ENCODE results near the gene EIPR1.

Gene EIPR1

GRCh38 chr2:3332133-3332532 is 45.5 kb downstream of the EIPR1 start:
- no peak overlapping the region for H3K4me3 ChIP-seq (ENCODE audit: low read depth in 1 of 2, low read length in 2 of 2)
- H3K4me1 ChIP-seq (ENCODE audit: insufficient read depth, low read length) = no peaks in the 10 kb centered on the region
- no peaks in the 10 kb centered on the region for H3K9me3 ChIP-seq (ENCODE audit: low read length)
- H3K36me3 ChIP-seq (ENCODE audit: insufficient read depth, low read length) = peaks cover 5% of the 10 kb centered on the region
- no peak overlapping the region for H3K9ac ChIP-seq (ENCODE audit: low read length)
- H3K27ac ChIP-seq (ENCODE audit: low read depth, low read length) = no peak overlapping the region
- H3K27me3 ChIP-seq (ENCODE audit: control insufficient read depth in 1 of 2, insufficient read depth in 2 of 2, low read length in 2 of 2) = no peaks in the 10 kb centered on the region

- Histone ChIP-seq H3K4me3 (ENCODE audit: low read depth in 1 of 2, low read length in 2 of 2) (no peak overlapping the region), H3K9ac (ENCODE audit: low read length) (no peak overlapping the region), H3K27ac (ENCODE audit: low read depth, low read length) (no peak overlapping the region), H3K36me3 (ENCODE audit: insufficient read depth, low read length) (peaks cover 5% of the 10 kb centered on the region), H3K27me3 (ENCODE audit: control insufficient read depth in 1 of 2, insufficient read depth in 2 of 2, low read length in 2 of 2) (no peaks in the 10 kb centered on the region), H3K4me1 (ENCODE audit: insufficient read depth, low read length) (no peaks in the 10 kb centered on the region), H3K9me3 (ENCODE audit: low read length) (no peaks in the 10 kb centered on the region)
These were observed 48.1 kb downstream of the EIPR1 start for GRCh38 chr2:3329491-3329890.

GRCh38 chr2:3326871-3327270 is 50.7 kb downstream of the EIPR1 start:
- Histone ChIP-seq H3K9ac (ENCODE audit: low read length) (no peak overlapping the region), H3K27ac (ENCODE audit: low read depth, low read length) (no peak overlapping the region), H3K4me3 (ENCODE audit: low read depth in 1 of 2, low read length in 2 of 2) (no peak overlapping the region), H3K4me1 (ENCODE audit: insufficient read depth, low read length) (no peaks in the 10 kb centered on the region), H3K27me3 (ENCODE audit: control insufficient read depth in 1 of 2, insufficient read depth in 2 of 2, low read length in 2 of 2) (no peaks in the 10 kb centered on the region), H3K9me3 (ENCODE audit: low read length) (no peaks in the 10 kb centered on the region), H3K36me3 (ENCODE audit: insufficient read depth, low read length) (peaks cover 5% of the 10 kb centered on the region)

- Histone ChIP-seq H3K9me3 (ENCODE audit: low read length) (no peaks in the 10 kb centered on the region), H3K27ac (ENCODE audit: low read depth, low read length) (no peak overlapping the region), H3K36me3 (ENCODE audit: insufficient read depth, low read length) (peaks cover 5% of the 10 kb centered on the region), H3K9ac (ENCODE audit: low read length) (no peak overlapping the region), H3K27me3 (ENCODE audit: control insufficient read depth in 1 of 2, insufficient read depth in 2 of 2, low read length in 2 of 2) (no peaks in the 10 kb centered on the region), H3K4me3 (ENCODE audit: low read depth in 1 of 2, low read length in 2 of 2) (no peak overlapping the region), H3K4me1 (ENCODE audit: insufficient read depth, low read length) (no peaks in the 10 kb centered on the region)
These were observed 51.5 kb downstream of the EIPR1 start for GRCh38 chr2:3326182-3326537.

GRCh38 chr2:3325458-3326181 is 52.0 kb downstream of the EIPR1 start:
- H3K27me3 ChIP-seq (ENCODE audit: control insufficient read depth in 1 of 2, insufficient read depth in 2 of 2, low read length in 2 of 2) = no peaks in the 10 kb centered on the region
- H3K36me3 ChIP-seq (ENCODE audit: insufficient read depth, low read length) = peaks cover 4% of the 10 kb centered on the region
- no peaks in the 10 kb centered on the region for H3K9me3 ChIP-seq (ENCODE audit: low read length)
- H3K9ac ChIP-seq (ENCODE audit: low read length) = no peak overlapping the region
- H3K4me1 ChIP-seq (ENCODE audit: insufficient read depth, low read length) = no peaks in the 10 kb centered on the region
- no peak overlapping the region for H3K27ac ChIP-seq (ENCODE audit: low read depth, low read length)
- H3K4me3 ChIP-seq (ENCODE audit: low read depth in 1 of 2, low read length in 2 of 2) = no peak overlapping the region

GRCh38 chr2:3324404-3325281 is 53.0 kb downstream of the EIPR1 start:
- H3K9me3 ChIP-seq (ENCODE audit: low read length) = no peaks in the 10 kb centered on the region
- no peaks in the 10 kb centered on the region for H3K27me3 ChIP-seq (ENCODE audit: control insufficient read depth in 1 of 2, insufficient read depth in 2 of 2, low read length in 2 of 2)
- H3K4me3 ChIP-seq (ENCODE audit: low read depth in 1 of 2, low read length in 2 of 2) = no peak overlapping the region
- H3K9ac ChIP-seq (ENCODE audit: low read length) = no peak overlapping the region
- no peak overlapping the region for H3K27ac ChIP-seq (ENCODE audit: low read depth, low read length)
- no peaks in the 10 kb centered on the region for H3K36me3 ChIP-seq (ENCODE audit: insufficient read depth, low read length)
- no peaks in the 10 kb centered on the region for H3K4me1 ChIP-seq (ENCODE audit: insufficient read depth, low read length)

GRCh38 chr2:3324036-3324386 is 53.6 kb downstream of the EIPR1 start:
- Histone ChIP-seq H3K27me3 (ENCODE audit: control insufficient read depth in 1 of 2, insufficient read depth in 2 of 2, low read length in 2 of 2) (no peaks in the 10 kb centered on the region), H3K9ac (ENCODE audit: low read length) (no peak overlapping the region), H3K27ac (ENCODE audit: low read depth, low read length) (no peak overlapping the region), H3K36me3 (ENCODE audit: insufficient read depth, low read length) (no peaks in the 10 kb centered on the region), H3K4me1 (ENCODE audit: insufficient read depth, low read length) (no peaks in the 10 kb centered on the region), H3K9me3 (ENCODE audit: low read length) (no peaks in the 10 kb centered on the region), H3K4me3 (ENCODE audit: low read depth in 1 of 2, low read length in 2 of 2) (no peak overlapping the region)

- H3K4me1 ChIP-seq (ENCODE audit: insufficient read depth, low read length) = no peaks in the 10 kb centered on the region
- H3K9me3 ChIP-seq (ENCODE audit: low read length) = no peaks in the 10 kb centered on the region
- H3K4me3 ChIP-seq (ENCODE audit: low read depth in 1 of 2, low read length in 2 of 2) = no peak overlapping the region
- no peaks in the 10 kb centered on the region for H3K27me3 ChIP-seq (ENCODE audit: control insufficient read depth in 1 of 2, insufficient read depth in 2 of 2, low read length in 2 of 2)
- no peak overlapping the region for H3K27ac ChIP-seq (ENCODE audit: low read depth, low read length)
- no peaks in the 10 kb centered on the region for H3K36me3 ChIP-seq (ENCODE audit: insufficient read depth, low read length)
- H3K9ac ChIP-seq (ENCODE audit: low read length) = no peak overlapping the region
These were observed 54.1 kb downstream of the EIPR1 start for GRCh38 chr2:3323360-3324035.

- no peaks in the 10 kb centered on the region for H3K36me3 ChIP-seq (ENCODE audit: insufficient read depth, low read length)
These were observed 55.2 kb downstream of the EIPR1 start for GRCh38 chr2:3322311-3322970.

GRCh38 chr2:3321825-3322224 is 55.8 kb downstream of the EIPR1 start:
- no peaks in the 10 kb centered on the region for H3K9me3 ChIP-seq (ENCODE audit: low read length)
- H3K27me3 ChIP-seq (ENCODE audit: control insufficient read depth in 1 of 2, insufficient read depth in 2 of 2, low read length in 2 of 2) = no peaks in the 10 kb centered on the region
- no peaks in the 10 kb centered on the region for H3K36me3 ChIP-seq (ENCODE audit: insufficient read depth, low read length)
- H3K9ac ChIP-seq (ENCODE audit: low read length) = no peak overlapping the region
- no peak overlapping the region for H3K27ac ChIP-seq (ENCODE audit: low read depth, low read length)
- H3K4me3 ChIP-seq (ENCODE audit: low read depth in 1 of 2, low read length in 2 of 2) = no peak overlapping the region
- H3K4me1 ChIP-seq (ENCODE audit: insufficient read depth, low read length) = no peaks in the 10 kb centered on the region

More at GRCh38 chr2:3322311-3322970, 55.2 kb downstream of the EIPR1 start:
- Histone ChIP-seq H3K9ac (ENCODE audit: low read length) (no peak overlapping the region), H3K27ac (ENCODE audit: low read depth, low read length) (no peak overlapping the region), H3K4me3 (ENCODE audit: low read depth in 1 of 2, low read length in 2 of 2) (no peak overlapping the region), H3K27me3 (ENCODE audit: control insufficient read depth in 1 of 2, insufficient read depth in 2 of 2, low read length in 2 of 2) (no peaks in the 10 kb centered on the region), H3K9me3 (ENCODE audit: low read length) (no peaks in the 10 kb centered on the region), H3K4me1 (ENCODE audit: insufficient read depth, low read length) (no peaks in the 10 kb centered on the region)

GRCh38 chr2:3320910-3321605 is 56.6 kb downstream of the EIPR1 start:
- no peak overlapping the region for H3K27ac ChIP-seq (ENCODE audit: low read depth, low read length)
- no peaks in the 10 kb centered on the region for H3K27me3 ChIP-seq (ENCODE audit: control insufficient read depth in 1 of 2, insufficient read depth in 2 of 2, low read length in 2 of 2)
- H3K9me3 ChIP-seq (ENCODE audit: low read length) = no peaks in the 10 kb centered on the region
- H3K9ac ChIP-seq (ENCODE audit: low read length) = no peak overlapping the region
- H3K4me3 ChIP-seq (ENCODE audit: low read depth in 1 of 2, low read length in 2 of 2) = no peak overlapping the region
- no peaks in the 10 kb centered on the region for H3K4me1 ChIP-seq (ENCODE audit: insufficient read depth, low read length)
- no peaks in the 10 kb centered on the region for H3K36me3 ChIP-seq (ENCODE audit: insufficient read depth, low read length)

Data from muscle layer of colon (tissue), 2 donors.